ENCODE measurements around the gene OSBPL10. TPM values are rescaled to one million over a fixed set of nuclear protein-coding genes. Genes with fewer than 3 reads are reported as not detected.
A peak's percentile ranks its signal among the peaks of the same experiment; 100 is the strongest.

Gene OSBPL10
- total RNA-seq, 1 donor from 2014 or later = 52.7 TPM

- H3K27me3 ChIP-seq (ENCODE audit: insufficient read depth, low read length) = no peaks in the 10 kb centered on the region
- H3K79me2 ChIP-seq (ENCODE audit: insufficient read depth, low read length) = no peaks in the 10 kb centered on the region
- no peak for DNase-seq (ENCODE audit: low read depth)
- no peaks in the 10 kb centered on the region for H3K36me3 ChIP-seq (ENCODE audit: insufficient read depth, low read length)
- no peak overlapping the region for H3K9ac ChIP-seq (ENCODE audit: low read length)
- Mint-ChIP-seq H3K36me3 (ENCODE audit: low read depth, unreplicated experiment) (peaks cover 7% of the 10 kb centered on the region), H3K27ac (ENCODE audit: unreplicated experiment) (peak overlapping the region; percentile 79), H3K4me1 (ENCODE audit: low read depth, unreplicated experiment) (peaks cover 27% of the 10 kb centered on the region), H3K4me3 (ENCODE audit: unreplicated experiment) (no peak overlapping the region), H3K27me3 (ENCODE audit: low read depth, unreplicated experiment) (no peaks in the 10 kb centered on the region), H3K9me3 (ENCODE audit: unreplicated experiment) (no peaks in the 10 kb centered on the region)
- no peak overlapping the region for H3K4me3 ChIP-seq (ENCODE audit: insufficient read depth, low read depth, low read length)
- peaks cover 10% of the 10 kb centered on the region for H4K20me1 ChIP-seq (ENCODE audit: insufficient read depth, low read length)
- H3K27ac ChIP-seq (ENCODE audit: low read depth, low read length) = no peak overlapping the region
- TF ChIP-seq EZH2 (IDR thresholded peaks at IDR 0.05; ENCODE audit: insufficient read depth, low read length) (no peak), CTCF (IDR thresholded peaks at IDR 0.05; ENCODE audit: insufficient read depth, low read depth, low read length) (no peak)
- H3K4me1 ChIP-seq (ENCODE audit: insufficient read depth, low read length) = no peaks in the 10 kb centered on the region
- FAIRE-seq = no peak
- H3K9me3 ChIP-seq (ENCODE audit: insufficient read depth, low read depth, low read length) = no peaks in the 10 kb centered on the region
- no peak overlapping the region for H2AFZ ChIP-seq (ENCODE audit: low read depth, low read length)
- no peak overlapping the region for H3K4me2 ChIP-seq (ENCODE audit: low read length)
Measured at GRCh38 chr3:31841515-31841914, 139.5 kb downstream of the OSBPL10 start.

- H3K27me3 ChIP-seq (ENCODE audit: insufficient read depth, low read length) = no peaks in the 10 kb centered on the region
- TF ChIP-seq EZH2 (IDR thresholded peaks at IDR 0.05; ENCODE audit: insufficient read depth, low read length) (no peak), CTCF (IDR thresholded peaks at IDR 0.05; ENCODE audit: insufficient read depth, low read depth, low read length) (no peak)
- no peak overlapping the region for H3K4me2 ChIP-seq (ENCODE audit: low read length)
- H3K9ac ChIP-seq (ENCODE audit: low read length) = no peak overlapping the region
- H2AFZ ChIP-seq (ENCODE audit: low read depth, low read length) = no peak overlapping the region
- no peaks in the 10 kb centered on the region for H3K9me3 Mint-ChIP-seq (ENCODE audit: unreplicated experiment)
- peaks cover 4% of the 10 kb centered on the region for H3K36me3 Mint-ChIP-seq (ENCODE audit: low read depth, unreplicated experiment)
- H3K27me3 Mint-ChIP-seq (ENCODE audit: low read depth, unreplicated experiment) = no peaks in the 10 kb centered on the region
- H3K4me1 ChIP-seq (ENCODE audit: insufficient read depth, low read length) = no peaks in the 10 kb centered on the region
- H3K79me2 ChIP-seq (ENCODE audit: insufficient read depth, low read length) = no peaks in the 10 kb centered on the region
- DNase-seq (ENCODE audit: low read depth) (no peak), FAIRE-seq (no peak)
- H3K4me3 Mint-ChIP-seq (ENCODE audit: unreplicated experiment) = no peak overlapping the region
- H3K4me1 Mint-ChIP-seq (ENCODE audit: low read depth, unreplicated experiment) = peaks cover 29% of the 10 kb centered on the region
- H3K36me3 ChIP-seq (ENCODE audit: insufficient read depth, low read length) = no peaks in the 10 kb centered on the region
- no peaks in the 10 kb centered on the region for H3K9me3 ChIP-seq (ENCODE audit: insufficient read depth, low read depth, low read length)
- no peak overlapping the region for H3K27ac ChIP-seq (ENCODE audit: low read depth, low read length)
- H3K27ac Mint-ChIP-seq (ENCODE audit: unreplicated experiment) = no peak overlapping the region
- H3K4me3 ChIP-seq (ENCODE audit: insufficient read depth, low read depth, low read length) = no peak overlapping the region
- peaks cover 13% of the 10 kb centered on the region for H4K20me1 ChIP-seq (ENCODE audit: insufficient read depth, low read length)
Measured at GRCh38 chr3:31840252-31840651, 140.8 kb downstream of the OSBPL10 start.

- H3K4me2 ChIP-seq (ENCODE audit: low read length) = no peak overlapping the region
- no peaks in the 10 kb centered on the region for H3K79me2 ChIP-seq (ENCODE audit: insufficient read depth, low read length)
- Mint-ChIP-seq H3K4me1 (ENCODE audit: low read depth, unreplicated experiment) (peaks cover 28% of the 10 kb centered on the region), H3K36me3 (ENCODE audit: low read depth, unreplicated experiment) (peaks cover 4% of the 10 kb centered on the region), H3K9me3 (ENCODE audit: unreplicated experiment) (no peaks in the 10 kb centered on the region), H3K27ac (ENCODE audit: unreplicated experiment) (no peak overlapping the region), H3K27me3 (ENCODE audit: low read depth, unreplicated experiment) (no peaks in the 10 kb centered on the region), H3K4me3 (ENCODE audit: unreplicated experiment) (peak overlapping the region; percentile 5)
- DNase-seq (ENCODE audit: low read depth) (no peak), FAIRE-seq (no peak)
- no peaks in the 10 kb centered on the region for H3K9me3 ChIP-seq (ENCODE audit: insufficient read depth, low read depth, low read length)
- H3K36me3 ChIP-seq (ENCODE audit: insufficient read depth, low read length) = no peaks in the 10 kb centered on the region
- H3K27ac ChIP-seq (ENCODE audit: low read depth, low read length) = no peak overlapping the region
- no peaks in the 10 kb centered on the region for H3K27me3 ChIP-seq (ENCODE audit: insufficient read depth, low read length)
- H4K20me1 ChIP-seq (ENCODE audit: insufficient read depth, low read length) = peaks cover 13% of the 10 kb centered on the region
- TF ChIP-seq CTCF (IDR thresholded peaks at IDR 0.05; ENCODE audit: insufficient read depth, low read depth, low read length) (no peak), EZH2 (IDR thresholded peaks at IDR 0.05; ENCODE audit: insufficient read depth, low read length) (no peak)
- H2AFZ ChIP-seq (ENCODE audit: low read depth, low read length) = no peak overlapping the region
- no peak overlapping the region for H3K4me3 ChIP-seq (ENCODE audit: insufficient read depth, low read depth, low read length)
- no peak overlapping the region for H3K9ac ChIP-seq (ENCODE audit: low read length)
- H3K4me1 ChIP-seq (ENCODE audit: insufficient read depth, low read length) = no peaks in the 10 kb centered on the region
Measured at GRCh38 chr3:31839144-31839917, 141.7 kb downstream of the OSBPL10 start.

Data from astrocyte (in vitro differentiated cells and primary cell).